GM12892 (cell line): ENCODE results near the gene NRCAM.

ENCODE experiments used
- POLR2A ChIP-seq: IDR thresholded peaks from 2 replicates; pipeline ENCODE4 v1.6.1; 2011; ENCODE audit warnings: low read depth, low read length, control low read depth
- POLR2AphosphoS5 ChIP-seq: IDR thresholded peaks from 2 replicates; pipeline ENCODE4 v1.6.1; 2011; ENCODE audit warnings: low read depth, low read length, control low read depth

- TF ChIP-seq POLR2A: no peak
- no peak for TF ChIP-seq POLR2AphosphoS5
Observed at GRCh38 chr7:108235451-108236061, 220.7 kb downstream of the NRCAM start.
